ENCODE measurements around the gene TRIP13.
"Not testable (repeated sequence)": the region's sequence is repeated elsewhere in the genome, so short reads cannot be mapped to it uniquely, and the experiment has no call there.

- TF ChIP-seq POLR2AphosphoS5, POLR2A (IDR thresholded peaks at IDR 0.05; ENCODE audit: low read depth, low read length): not testable (repeated sequence)
Observed at GRCh38 chr5:846602-847091, 46.0 kb upstream of the TRIP13 start.
